ENCODE data around the gene CLSTN1. TPM values are rescaled to one million over a fixed set of nuclear protein-coding genes. Genes with fewer than 3 reads are reported as not detected.

Gene CLSTN1
- total and polyA plus RNA-seq, 10 of the 15 experiments (the other 5 are each of a cell fraction or from before 2014, with no cell fraction given): 2.7 to 64.4 (median 23.2) TPM

DNA sequence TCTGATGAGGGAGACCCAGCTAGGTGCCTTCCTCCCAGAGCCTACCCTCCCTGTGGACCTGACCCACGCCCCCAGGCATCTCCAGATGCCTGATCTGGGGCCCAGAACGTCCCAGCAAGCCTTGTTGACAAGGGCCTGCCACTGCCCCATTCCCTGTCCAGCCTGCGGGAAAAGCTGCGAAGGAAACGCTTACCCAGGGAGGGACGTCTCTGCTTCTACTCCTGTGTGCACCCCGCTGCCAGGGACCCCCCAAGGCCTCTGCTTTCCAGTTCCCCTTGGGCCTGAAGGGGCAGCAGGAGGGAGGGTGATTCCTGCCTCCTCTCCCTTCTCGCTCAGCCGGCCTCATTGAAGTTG lies 11.6 kb upstream of the CLSTN1 start:
- H3K4me2 ChIP-seq (ENCODE audit: control insufficient read depth, insufficient read depth): no peak overlapping the region
- TF ChIP-seq ZZZ3 (IDR thresholded peaks at IDR 0.05; ENCODE audit: control insufficient read depth, insufficient read length, low read depth) (no peak), DPF2 (IDR thresholded peaks at IDR 0.05) (no peak), EP300 (IDR thresholded peaks at IDR 0.05; ENCODE audit: borderline replicate concordance in 1 of 2, control insufficient read depth in 1 of 2, low read depth in 2 of 2, low read length in 2 of 2) (no peak), ETV6 (conservative IDR thresholded peaks at IDR 0.05 in 1 of 2, IDR thresholded peaks at IDR 0.05 in 1 of 2; ENCODE audit: borderline replicate concordance in 1 of 2, low read depth in 1 of 2) (no peak), E2F8 (IDR thresholded peaks at IDR 0.05; ENCODE audit: low read depth, partially characterized antibody) (no peak), ZBTB11 (CRISPR knock-in tag; IDR thresholded peaks at IDR 0.05) (no peak)
- TF ChIP-seq, protein P1, sequence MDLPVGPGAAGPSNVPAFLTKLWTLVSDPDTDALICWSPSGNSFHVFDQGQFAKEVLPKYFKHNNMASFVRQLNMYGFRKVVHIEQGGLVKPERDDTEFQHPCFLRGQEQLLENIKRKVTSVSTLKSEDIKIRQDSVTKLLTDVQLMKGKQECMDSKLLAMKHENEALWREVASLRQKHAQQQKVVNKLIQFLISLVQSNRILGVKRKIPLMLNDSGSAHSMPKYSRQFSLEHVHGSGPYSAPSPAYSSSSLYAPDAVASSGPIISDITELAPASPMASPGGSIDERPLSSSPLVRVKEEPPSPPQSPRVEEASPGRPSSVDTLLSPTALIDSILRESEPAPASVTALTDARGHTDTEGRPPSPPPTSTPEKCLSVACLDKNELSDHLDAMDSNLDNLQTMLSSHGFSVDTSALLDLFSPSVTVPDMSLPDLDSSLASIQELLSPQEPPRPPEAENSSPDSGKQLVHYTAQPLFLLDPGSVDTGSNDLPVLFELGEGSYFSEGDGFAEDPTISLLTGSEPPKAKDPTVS (IDR thresholded peaks at IDR 0.05; ENCODE audit: low read depth, low read length): no peak
- TF ChIP-seq, protein P2, sequence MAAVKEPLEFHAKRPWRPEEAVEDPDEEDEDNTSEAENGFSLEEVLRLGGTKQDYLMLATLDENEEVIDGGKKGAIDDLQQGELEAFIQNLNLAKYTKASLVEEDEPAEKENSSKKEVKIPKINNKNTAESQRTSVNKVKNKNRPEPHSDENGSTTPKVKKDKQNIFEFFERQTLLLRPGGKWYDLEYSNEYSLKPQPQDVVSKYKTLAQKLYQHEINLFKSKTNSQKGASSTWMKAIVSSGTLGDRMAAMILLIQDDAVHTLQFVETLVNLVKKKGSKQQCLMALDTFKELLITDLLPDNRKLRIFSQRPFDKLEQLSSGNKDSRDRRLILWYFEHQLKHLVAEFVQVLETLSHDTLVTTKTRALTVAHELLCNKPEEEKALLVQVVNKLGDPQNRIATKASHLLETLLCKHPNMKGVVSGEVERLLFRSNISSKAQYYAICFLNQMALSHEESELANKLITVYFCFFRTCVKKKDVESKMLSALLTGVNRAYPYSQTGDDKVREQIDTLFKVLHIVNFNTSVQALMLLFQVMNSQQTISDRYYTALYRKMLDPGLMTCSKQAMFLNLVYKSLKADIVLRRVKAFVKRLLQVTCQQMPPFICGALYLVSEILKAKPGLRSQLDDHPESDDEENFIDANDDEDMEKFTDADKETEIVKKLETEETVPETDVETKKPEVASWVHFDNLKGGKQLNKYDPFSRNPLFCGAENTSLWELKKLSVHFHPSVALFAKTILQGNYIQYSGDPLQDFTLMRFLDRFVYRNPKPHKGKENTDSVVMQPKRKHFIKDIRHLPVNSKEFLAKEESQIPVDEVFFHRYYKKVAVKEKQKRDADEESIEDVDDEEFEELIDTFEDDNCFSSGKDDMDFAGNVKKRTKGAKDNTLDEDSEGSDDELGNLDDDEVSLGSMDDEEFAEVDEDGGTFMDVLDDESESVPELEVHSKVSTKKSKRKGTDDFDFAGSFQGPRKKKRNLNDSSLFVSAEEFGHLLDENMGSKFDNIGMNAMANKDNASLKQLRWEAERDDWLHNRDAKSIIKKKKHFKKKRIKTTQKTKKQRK (IDR thresholded peaks at IDR 0.05; ENCODE audit: low read depth, low read length): no peak

More for the DNA sequence above, 11.6 kb upstream of the CLSTN1 start:
- CTCF ChIA-PET: interaction anchor here (1.0 kb wide), 1 partner anchor 18 kb away, joined by 3 read pairs; no protein-coding TSS in a partner anchor
- H3K36me3 ChIP-seq (ENCODE audit: control insufficient read depth in 2 of 2, insufficient read depth in 2 of 2, low read length in 1 of 2): no peaks in the 10 kb centered on the region
- RAD21 ChIA-PET (ENCODE audit: unreplicated experiment): no interaction called here
- H3K79me2 ChIP-seq (ENCODE audit: control insufficient read depth, insufficient read depth, low read length): no peaks in the 10 kb centered on the region
- FAIRE-seq: no peak
- intact Hi-C loops (cut with micrococcal nuclease; ENCODE audit: unreplicated experiment): no loop called here
- 43% methylated on average over 9 of the region's 9 CpGs for WGBS (ENCODE audit: insufficient coverage, insufficient replicate concordance, low lambda C conversion rate, missing lambda C conversion rate)
- in situ Hi-C loops (cut with MboI): no loop called here
- DNase-seq (ENCODE audit: low read depth, low spot score): no peak
- H3K27me3 ChIP-seq (replicated peaks in 1 of 2; ENCODE audit: control insufficient read depth in 2 of 2, insufficient read depth in 2 of 2, low read length in 1 of 2): no peaks in the 10 kb centered on the region
- no peaks in the 10 kb centered on the region for H3K4me1 ChIP-seq (ENCODE audit: control insufficient read depth, insufficient read depth, low read length)
- POLR2A ChIA-PET: interaction anchor here (0.6 kb wide), 1 partner anchor 190 kb away, joined by 8 read pairs; no protein-coding TSS in a partner anchor
- H3K4me3 ChIP-seq: no peak overlapping the region
- H3K9ac ChIP-seq (ENCODE audit: control insufficient read depth, insufficient read depth, low read length): no peak overlapping the region
- no peaks in the 10 kb centered on the region for H4K20me1 ChIP-seq (ENCODE audit: control insufficient read depth, insufficient read depth)
- H3K27ac ChIP-seq (ENCODE audit: control insufficient read depth, insufficient read depth): no peak overlapping the region
- SMC1A ChIA-PET (ENCODE audit: uncharacterized antibody, unreplicated experiment): no interaction called here
- no peak for ATAC-seq
- H2AFZ ChIP-seq (ENCODE audit: control insufficient read depth, low read depth, low read length): no peak overlapping the region
- no peaks in the 10 kb centered on the region for H3K9me3 ChIP-seq (replicated peaks; ENCODE audit: control insufficient read depth, insufficient read depth, low read length)
- no TSS peak for BruUV-seq (replicated peaks)
